ENCODE results near the gene RPL35.

Gene RPL35

DNA sequence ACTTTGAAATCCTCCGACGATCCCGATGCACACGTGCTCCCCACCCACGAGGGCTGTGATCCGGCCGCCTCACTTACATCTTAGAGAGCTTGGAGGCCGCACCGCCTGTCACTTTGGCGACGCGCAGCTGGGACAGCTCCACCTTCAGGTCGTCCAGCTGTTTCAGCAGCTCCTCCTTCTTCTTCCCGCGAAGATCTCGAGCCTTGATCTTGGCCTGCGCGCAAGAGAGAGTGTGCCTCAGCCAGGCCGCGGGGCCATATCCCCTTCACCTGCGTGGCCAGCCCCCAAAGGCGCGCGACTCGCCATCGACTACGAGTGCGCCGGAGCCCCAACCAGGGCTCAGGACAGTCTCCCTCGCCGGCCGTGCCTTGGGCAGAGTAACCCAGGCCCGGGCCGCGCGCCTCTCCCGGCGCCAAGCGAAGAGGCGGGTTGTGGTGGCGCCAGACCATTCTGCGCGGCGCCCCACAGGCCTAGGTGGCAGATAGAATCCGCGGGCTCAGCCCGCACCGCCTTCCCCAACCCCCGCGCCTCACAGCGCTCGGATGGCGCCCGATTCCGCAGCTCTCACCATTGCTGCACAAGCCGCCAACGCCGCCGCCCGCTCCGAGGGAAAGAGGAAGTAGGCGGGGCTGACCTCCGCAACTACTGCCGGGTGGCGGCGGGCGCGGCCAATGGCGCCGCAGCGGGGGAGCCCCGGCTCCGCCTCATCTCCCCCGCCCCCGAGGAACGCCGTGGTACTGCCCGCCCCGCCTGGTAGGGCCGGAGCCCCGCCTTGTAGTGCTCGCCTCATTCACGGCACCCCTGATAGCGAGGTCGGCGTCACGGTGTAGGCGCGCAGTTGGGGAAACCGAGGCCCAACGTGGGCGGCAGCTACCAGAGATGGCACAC, at the start of gene RPL35, which contains the start of gene ARPC5L:
Gene RPL35, minus strand, starts transcription at position 616 of the 888 bp plus-strand sequence. Its CDS starts 45 bp downstream, at position 571.
Gene ARPC5L, plus strand, starts transcription at position 789 of the 888 bp plus-strand sequence. CDS start 7,161 bp downstream, outside the sequence.
- peak; percentile 92 for DNase-seq

DNA sequence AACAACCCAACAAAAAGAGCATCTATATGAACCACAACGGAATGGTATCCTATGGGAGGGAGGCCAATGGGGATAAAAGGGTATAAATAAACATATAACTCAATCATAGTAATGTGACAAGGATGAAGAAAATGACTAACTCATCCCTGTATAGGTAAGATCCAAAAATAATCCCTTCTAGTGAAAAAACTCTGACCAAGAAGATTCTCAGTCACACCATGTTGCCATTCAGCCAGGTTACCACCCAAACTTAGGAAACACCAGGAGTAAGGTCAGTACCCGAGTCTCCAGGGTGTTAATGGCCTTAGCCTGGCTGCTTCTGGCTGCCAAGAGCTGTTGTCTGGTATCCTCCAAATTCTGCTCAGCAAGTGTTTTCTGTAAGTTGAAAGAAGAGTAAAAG, 46.3 kb upstream of the RPL35 start:
- no peak for DNase-seq

DNA sequence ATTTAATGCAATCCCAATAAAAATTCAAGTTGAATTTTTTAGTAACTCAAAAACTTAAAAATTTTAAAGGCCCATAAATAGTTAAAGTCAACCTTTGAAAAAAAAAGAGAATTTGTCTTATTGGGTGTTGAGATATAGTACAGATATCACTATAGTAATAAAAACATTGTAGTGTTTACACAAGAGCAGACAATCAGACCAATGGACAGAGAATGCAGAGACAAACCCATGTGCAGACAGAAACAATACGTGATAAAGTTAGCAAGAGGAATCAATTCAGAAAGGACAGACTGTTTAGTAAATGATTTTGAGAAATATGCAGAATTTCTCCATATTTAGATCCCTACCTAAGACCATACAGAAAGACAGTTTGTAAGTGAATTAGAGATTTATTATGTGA, 45.2 kb upstream of the RPL35 start:
- DNase-seq: no peak

DNA sequence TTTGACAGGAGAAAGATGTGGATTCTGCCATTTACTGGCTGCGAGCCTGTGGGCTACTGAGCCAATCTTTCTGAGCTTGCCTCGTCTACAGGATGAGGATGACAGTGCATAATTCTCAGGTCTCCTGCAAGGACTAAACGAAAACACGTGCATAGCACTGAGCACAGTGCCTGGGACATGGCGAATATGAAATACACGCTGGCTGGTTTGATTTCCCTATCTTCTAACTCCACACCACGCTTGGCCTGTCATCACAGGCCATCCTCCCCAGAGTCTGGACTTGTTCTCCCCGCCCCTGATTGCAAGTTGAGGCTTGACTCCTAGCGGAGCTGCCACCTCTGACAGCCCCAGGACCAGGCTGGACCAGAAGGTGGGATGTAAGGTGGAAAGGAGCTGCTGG, 38.1 kb upstream of the RPL35 start:
- no peak for DNase-seq

DNA sequence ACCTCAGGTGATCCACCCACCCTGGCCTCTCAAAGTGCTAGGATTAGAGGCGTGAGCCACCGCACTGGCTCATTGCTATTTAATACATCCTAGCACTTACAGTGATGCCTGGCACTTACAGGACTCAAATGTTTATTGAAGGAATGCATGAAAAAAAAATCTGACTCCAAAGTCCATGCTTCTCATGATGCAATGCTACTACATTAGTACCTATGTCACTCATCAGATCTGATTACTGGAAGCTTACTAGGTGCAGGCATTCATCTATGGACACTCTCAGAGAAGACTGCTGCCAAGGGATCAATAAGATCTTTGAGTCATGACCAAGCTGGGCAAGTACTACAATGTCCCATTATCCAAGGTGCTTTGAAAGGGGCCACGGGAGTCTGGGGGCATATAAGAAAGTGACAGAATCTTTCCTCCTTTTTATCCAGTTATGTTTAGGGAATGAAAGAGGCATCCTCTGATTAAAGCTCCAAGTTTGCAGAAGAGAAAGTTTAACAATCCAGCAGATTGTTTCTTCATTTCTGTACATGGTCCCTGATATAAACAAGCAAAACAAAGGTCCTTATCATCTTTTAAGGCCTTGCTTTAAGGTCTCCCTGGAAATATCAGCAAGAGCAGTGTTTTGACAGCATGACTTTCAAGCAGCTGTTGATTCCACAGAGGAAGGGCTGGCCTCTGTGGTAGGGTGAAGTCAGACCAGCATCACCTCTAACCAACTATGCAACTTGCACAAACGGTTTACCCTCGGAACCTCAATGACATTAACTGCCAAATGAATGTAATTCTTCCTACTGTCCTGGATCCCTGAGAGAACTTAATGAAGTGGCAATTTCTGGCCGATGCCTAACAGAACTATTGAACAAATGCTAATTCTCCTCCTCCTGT, 36.1 kb upstream of the RPL35 start:
- DNase-seq: no peak

DNA sequence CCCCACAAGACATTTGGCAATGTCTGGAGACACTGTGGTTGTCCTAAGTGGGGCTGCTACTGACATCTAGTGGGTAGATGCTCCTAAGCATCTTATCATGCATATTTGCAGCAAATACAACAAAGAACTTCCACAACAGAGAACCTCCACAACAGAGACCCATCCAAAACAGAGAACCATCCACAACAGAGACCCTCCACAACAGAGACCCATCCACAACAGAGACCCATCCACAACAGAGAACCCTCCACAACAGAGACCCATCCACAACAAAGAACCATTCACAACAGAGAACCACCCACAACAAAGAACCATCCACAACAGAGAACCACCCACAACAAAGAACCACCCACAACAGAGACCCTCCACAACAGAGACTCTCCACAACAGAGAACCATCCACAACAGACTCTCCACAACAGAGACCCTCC, 33.0 kb upstream of the RPL35 start:
- no peak for DNase-seq

DNA sequence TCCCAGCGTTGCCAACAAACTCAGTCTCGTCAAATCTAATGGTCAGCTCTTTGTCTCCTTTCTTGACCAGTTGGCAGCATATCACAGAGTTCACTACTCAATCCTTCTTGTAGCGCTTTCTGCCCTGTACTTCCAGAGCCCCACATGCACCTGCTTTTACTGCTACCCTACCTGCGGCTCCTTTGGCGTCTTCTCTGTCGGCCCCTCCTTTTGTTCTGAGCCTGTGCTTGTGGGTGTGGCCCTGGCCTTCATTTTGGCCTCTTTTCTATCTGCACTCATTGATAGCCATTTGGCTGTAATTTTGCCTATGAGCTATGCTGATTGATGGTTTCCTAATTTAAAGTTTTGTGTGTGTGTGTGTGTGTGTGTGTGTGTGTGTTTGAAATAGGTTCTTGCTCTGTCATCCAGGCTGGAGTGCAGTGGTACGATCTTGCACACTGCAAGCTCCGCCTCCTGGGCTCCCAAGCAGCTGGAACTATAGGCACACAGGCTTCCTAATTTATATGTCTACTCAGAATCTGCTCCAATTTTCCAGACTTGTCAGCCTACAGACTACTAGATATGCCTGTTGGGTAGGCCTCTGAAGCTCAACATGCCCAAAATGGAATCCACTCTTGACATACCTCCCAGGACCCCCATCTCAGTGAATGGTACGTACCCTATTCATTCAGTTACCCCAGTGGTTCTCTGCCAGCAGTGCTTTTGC, 32.4 kb upstream of the RPL35 start:
- no peak for DNase-seq

DNA sequence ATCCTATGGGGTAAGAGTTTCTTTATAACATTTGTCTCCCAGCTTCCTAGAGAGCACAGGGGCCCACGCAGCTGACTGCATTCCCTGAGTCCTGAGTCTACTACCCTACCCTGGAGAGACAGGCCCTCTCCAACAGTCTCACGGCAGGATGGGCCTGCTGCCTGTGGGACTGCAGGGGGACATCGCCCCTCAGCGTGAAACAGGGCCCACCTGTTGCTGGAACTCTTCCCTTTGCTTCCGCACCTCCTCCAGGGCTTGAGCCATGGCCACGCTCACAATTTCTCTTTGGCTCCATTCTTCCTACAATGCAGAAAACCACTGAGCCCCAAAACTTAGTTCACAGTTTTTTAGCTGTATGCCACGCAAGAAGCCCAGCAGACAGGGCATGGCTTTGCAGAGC, 28.4 kb upstream of the RPL35 start:
- DNase-seq: no peak

DNA sequence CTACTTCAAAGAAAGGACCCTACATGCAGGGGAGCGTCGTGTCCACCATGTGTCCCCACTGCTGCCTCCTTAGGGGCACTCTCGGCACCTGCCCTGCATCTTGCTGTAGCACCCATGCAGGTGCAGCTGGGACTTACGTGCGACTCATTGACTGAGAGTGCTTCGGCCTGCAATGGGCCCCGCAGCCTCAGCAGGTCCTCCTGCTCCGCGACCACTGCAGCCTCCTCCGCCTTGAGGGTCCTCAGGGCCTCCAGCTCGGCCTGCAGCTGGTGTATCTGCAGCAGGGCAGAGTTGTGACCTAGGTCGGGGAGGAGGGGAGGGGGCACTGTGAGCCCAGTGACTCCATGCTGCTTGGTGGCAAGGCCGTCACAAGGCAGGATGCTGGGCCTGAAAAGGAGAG, 27.2 kb upstream of the RPL35 start:
- DNase-seq: no peak

DNA sequence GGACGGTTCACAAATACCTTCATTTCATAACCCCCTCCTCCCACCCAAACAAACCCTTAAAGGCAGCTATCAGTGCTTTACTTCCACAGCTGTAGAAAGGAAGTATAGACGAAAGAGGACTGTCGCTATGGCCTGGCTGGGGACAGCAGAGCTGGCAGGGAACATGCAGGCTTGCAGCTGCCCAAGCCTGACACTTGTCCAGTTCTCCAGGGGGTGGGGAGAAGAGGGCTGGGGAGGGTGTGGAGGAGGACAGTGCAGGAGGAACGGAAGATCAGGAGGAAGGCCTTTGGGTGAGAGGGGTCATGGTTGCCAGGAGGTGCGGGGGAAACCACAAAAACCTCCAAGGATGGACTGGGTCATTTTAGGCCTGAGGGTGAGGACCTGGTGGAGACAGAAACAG, 26.1 kb upstream of the RPL35 start:
- no peak for DNase-seq

DNA sequence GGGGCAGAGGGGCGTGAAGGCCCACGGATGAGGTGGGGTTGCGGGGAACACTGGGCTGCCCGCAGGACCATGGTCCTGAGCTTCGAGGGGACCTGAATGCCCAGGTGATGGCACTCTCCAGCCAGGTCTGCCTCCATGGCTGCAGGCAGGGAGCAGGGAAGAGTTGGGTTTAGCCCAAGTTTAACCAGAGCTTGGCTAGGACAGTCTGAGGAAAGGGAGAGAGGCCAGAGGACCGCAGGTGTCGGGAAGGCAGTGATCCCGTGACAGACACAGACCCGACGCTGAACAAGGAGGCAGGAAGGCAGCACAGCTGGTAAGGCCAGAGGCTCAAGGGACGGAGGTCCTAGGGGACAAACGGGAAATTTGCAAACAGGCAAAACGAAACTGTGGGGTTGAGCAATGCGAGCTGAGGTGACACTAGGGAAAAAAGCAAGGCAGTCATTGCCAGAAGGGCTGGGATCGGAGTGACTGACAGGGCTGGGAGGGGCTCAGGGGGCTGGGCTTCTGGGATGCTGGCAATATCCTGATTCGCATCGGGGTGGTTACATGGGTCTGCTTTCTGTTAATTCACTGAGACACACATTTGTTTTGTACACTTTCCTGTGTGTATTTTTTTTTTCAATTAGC, 25.2 kb upstream of the RPL35 start:
- no peak for DNase-seq

DNA sequence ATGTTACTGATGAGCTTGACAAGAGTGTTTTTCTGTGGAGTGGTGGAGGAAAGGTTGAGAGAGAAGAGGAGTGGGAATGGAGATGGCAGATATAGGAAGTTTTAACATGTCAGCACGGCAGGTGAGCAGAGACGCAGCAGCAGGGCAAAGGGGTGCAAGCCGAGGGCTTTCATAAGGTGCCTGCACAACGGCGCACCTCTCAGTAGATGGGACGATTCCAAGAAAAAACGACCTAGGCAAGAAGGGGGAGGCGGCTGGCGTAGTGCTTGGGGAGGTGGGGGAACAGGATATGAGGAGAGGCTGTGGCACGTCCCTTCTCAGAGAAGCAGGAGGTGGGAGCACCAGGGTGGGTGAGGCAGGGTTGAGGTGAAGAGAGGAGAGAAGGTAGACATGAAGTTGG, 24.7 kb upstream of the RPL35 start:
- DNase-seq: no peak

DNA sequence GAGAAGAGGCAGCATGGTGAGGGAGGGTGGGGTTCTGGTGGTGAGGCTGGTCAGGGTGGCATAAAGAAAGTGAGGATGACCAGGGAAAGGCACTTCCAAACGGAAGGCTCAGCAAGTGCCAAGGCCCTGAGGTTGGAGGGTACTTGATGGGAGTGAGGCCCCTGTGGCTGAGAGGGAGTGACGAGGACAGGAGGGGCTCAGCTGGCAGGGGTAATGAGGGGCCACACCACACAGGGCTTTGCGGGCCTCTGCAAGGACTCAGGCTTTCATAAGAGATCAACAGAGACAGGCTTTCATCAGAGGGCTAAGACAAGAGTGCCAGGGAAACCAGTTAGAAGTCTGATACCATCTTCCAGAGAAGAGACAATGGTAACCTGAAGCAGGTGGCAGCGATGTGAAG, 23.8 kb upstream of the RPL35 start:
- DNase-seq: no peak

DNA sequence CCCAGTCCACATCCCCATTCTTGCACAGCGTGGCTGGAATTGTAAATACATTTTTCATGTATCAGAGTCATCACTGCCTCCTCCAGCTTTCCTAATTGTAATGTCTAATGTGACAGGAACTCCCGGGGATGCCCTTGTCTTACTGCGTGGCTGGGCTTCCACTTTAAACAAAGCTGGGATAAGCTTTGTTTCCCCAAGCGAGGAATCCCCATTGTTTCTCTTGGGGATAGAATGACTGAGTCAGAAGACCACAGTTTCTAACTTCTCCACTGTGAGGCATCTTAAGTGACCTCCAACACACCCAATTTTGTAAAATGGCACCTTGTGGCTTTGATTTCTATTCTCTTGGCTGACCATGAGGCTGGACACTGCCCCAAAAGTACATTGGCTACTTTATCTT, 22.6 kb upstream of the RPL35 start:
- DNase-seq: no peak

DNA sequence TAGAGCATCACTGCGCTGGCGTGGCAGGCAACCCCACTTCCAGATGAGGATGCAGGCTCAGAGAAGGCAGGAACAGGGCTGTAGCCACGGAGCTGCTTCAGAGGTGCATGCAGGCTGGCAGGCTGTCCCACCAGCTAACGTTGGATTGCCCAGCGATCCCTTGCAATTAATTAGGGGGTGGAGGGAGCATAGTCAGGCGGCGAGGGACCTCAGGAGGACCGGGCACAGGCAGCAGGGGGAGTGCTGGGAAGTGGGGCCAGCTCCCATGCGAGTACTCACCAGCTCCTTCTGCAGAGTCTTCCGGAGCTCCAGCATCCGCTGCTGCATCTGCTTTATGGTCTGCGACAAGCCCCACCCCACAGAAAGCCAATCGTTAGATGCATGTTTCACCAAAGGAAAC, 20.5 kb upstream of the RPL35 start:
- DNase-seq: no peak

DNA sequence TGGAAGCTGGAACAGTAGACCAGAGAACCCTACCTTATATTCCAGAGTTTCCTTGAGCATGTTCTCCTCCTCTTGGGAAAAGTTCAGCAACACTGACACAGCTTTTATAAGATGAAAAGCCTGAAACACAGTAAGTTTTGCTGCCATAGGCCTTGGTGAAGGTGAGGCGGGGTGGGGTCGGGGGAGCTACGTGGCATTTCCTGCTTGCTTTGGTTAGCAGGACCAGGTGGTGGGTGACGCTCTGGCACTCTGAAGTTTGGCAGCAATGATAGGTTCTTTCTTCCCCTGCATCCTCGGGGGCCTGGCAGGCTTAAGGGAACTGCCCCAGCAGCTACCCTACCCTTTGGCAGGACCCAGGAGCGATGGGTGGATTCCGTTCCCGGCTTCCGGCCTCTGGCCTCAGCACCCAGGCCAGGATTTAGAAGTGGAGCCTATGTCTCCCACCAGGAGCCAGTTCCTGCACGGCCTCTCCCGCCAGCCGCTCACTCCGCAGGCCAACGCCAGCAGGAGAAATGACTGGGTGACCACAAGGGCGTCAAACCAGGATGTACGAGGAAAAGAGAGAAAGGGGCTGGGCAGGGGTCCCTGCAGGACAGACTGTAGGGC, 19.5 kb upstream of the RPL35 start:
- no peak for DNase-seq

DNA sequence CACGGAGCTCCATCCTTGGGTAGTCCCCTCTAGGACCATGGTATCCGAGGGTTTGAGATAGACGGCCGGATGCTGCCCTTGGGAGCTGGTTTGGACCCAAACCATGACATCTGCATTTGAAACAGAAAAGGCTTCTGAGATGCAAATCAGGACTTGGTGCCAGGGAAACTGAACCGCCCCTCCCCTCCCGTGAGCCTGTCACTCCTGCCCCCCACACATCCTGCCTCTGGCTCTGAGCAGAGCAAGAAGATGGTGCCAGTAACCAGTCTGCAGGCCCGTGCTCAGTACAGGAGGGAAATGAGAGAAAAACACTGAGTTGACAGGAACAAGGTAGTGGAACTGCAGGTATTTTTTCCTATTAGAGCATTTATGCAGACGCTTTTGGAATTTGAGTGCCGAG, 18.7 kb upstream of the RPL35 start:
- DNase-seq: no peak

DNA sequence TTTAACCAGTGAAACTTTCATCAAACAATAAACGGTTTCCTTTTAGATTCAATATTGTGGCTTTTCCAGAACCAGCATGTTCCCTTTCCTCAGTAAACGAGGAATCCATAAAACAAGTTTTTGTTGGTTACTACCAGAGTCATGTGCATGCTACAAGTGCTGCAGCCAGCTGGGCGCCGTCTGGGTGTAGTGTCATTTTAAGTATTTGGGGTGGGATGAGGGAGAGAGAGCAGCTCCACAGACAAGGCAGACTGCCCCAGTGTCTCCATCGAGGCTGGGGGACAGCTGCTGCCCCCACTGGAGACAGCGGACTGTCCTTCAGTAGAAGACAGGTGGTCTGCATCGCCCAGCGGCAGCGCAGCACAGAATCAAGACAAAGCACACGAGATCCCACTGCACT, 17.5 kb upstream of the RPL35 start:
- no peak for DNase-seq

DNA sequence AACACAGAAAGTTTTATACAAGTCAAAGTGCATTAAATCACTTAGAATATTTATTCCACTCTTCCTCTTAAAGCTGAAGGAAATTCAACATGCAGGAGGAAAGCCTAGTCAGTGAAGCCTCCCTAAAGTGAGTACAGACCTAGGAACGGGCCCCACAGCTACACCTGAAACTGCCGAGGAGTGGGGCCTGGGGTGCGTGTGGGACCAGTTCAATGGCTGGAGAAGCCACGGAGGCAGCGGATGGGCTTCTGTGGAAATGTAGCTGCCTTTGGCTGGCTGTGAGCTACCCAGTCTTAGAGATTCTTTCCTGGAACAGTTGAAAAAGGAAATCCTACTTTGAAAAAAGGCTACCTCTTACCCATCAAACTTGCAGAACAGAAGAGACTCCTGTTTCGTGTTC, 16.8 kb upstream of the RPL35 start:
- DNase-seq: no peak

DNA sequence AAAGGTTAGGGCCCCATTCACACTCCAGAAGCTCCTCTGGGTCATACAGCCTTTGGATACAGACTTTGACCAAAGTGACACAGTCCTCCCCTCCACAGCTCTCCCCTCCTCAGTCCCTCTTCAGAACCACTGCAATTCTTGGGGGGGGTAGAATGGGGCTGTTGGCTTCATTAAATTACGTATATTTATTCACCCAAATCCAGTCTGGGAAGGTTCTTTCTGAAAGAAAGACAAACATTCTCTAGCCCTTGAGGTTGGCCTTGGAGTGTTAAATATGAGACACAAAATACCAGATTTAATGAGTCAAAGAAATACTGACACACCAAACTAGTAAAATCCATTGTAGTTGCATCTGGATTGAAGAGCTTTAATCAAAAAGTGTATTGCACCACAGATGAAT, 16.3 kb upstream of the RPL35 start:
- DNase-seq: no peak

DNA sequence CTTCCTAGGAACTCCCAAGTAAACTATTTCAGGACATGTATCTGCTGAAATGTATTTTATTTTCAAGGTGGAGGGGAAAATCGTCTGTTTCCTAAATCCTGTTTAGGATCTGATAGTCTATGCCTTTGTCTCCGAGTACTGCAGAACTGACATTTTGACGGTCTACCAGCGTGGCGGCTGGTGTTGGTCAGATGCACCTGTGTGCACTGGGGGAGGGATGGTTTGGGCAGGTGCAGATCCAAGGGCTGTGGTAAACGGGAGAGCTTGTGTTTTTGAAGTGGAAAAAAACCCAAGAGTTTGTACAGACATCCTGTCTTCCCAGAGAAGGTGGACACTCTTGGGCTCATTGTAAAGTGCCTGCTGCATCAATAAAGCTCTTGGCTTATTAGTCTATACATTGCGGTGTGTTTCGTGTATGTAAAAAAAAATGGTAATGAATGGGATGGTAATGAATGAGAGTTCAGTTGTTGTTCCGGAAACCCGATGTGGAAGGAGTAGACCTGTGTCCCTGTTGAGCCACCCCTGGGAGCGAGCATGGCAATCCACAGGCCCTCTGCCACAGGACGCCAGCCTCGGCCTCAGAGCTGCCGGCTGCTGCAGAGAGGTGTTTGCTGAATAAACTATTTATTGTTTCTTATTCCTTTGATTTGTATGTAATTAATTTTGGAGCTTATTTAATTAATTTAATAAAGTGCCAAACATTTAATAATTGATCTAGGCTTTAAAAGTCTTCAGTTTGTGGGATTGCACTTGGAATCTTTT, 15.4 kb upstream of the RPL35 start:
- DNase-seq: no peak

DNA sequence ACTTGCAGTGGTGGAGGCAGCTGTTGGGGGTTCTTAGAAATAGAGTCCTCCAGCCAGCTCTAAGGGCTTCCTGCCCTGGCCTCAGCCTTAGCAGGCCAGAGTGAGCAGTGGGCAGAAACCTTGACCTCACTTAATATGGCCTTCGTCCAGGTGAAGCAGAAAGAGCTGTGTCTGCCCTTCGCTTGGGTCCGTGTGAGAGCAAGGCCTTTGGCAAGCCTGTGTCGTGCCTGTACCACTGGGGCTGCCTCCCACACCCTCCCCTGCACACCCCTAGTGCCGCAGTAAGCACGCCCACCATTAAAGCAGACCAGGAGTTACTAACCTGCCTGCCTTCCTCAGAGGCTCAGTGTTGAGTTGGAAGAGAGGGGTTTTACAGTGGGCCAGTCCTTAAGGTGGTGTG, 13.7 kb upstream of the RPL35 start:
- DNase-seq: no peak
